Activated CD4-positive, alpha-beta T cell treated with anti-CD3 and anti-CD28 coated beads for 36 hours (primary cell): ENCODE data around the gene ZNF689. TPM values are rescaled to one million over a fixed set of nuclear protein-coding genes. Genes with fewer than 3 reads are reported as not detected.

ENCODE experiments used
- ATAC-seq: fragments of 200-7000 bp; cut with Tn5 transposase; one replicate; pipeline ENCODE4 v1.10.0; 2021; ENCODE audit warnings: mild to moderate bottlenecking, moderate library complexity
- CTCF ChIA-PET: fragments of 350-600 bp; sonication (Branson Sonifier 250); formaldehyde crosslinking; loops from one replicate; lab custom pipeline; 2021; ENCODE audit warnings: antibody characterized with exemption; lab: Charles Lee
- POLR2A ChIA-PET: fragments of 350-600 bp; sonication (Branson Sonifier 250); formaldehyde crosslinking; loops from one replicate; lab custom pipeline; 2021; ENCODE audit warnings: antibody characterized with exemption, inconsistent platforms; lab: Charles Lee
- DNase-seq: peaks from one replicate; pipeline ENCODE4 v3.0.0-alpha.2; 2020
- H3K27ac Mint-ChIP-seq: one replicate; pipeline ENCODE4 v1.8.0; 2021; ENCODE audit warnings: mixed read lengths
- H3K27me3 Mint-ChIP-seq: one replicate; pipeline ENCODE4 v1.8.0; 2021; ENCODE audit warnings: mixed read lengths
- H3K36me3 Mint-ChIP-seq: one replicate; pipeline ENCODE4 v1.8.0; 2021; ENCODE audit warnings: low read depth, mixed read lengths
- H3K4me1 Mint-ChIP-seq: one replicate; pipeline ENCODE4 v1.8.0; 2021; ENCODE audit warnings: mixed read lengths
- H3K4me3 Mint-ChIP-seq: one replicate; pipeline ENCODE4 v1.8.0; 2021; ENCODE audit warnings: mild to moderate bottlenecking, moderate library complexity, mixed read lengths
- H3K9me3 Mint-ChIP-seq: one replicate; pipeline ENCODE4 v1.8.0; 2021; ENCODE audit warnings: low read depth, mixed read lengths
- intact Hi-C, 2 experiments: fragments of 100-400 bp; cut with DNase I in 1 of 2; cut with micrococcal nuclease in 1 of 2; formaldehyde crosslinking; loops; one replicate each; pipeline versions ENCODE4 v1.14.2 to v1.15.1; 2022 to 2024; cut with DNase I, micrococcal nuclease
- total RNA-seq, 2 experiments: library from RNA; stranded (reverse); gene quantifications; one replicate each; pipeline ENCODE4 v1.2.3, GENCODE V29; 2021

The ZNF689 gene
- total RNA-seq, 2 experiments from 2014 or later: 9.0 to 10.7 TPM

DNA sequence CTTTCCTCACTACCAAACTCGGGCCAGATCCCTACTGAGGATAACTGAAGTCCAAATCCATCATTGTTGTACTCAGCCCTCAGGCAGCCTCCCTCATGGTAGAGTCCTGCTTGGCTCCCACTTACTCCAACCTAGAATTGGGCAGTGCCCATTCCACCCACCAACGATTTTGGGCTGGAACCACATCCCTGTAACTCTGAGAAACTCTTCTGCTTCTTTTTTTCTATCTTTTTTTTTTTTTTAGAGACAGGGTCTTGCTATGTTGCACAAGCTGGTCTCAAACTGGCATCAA is 41.8 kb upstream of the ZNF689 start:
- Mint-ChIP-seq H3K27me3 (no peaks in the 10 kb centered on the region), H3K4me1 (peaks cover 31% of the 10 kb centered on the region), H3K36me3 (peaks cover 38% of the 10 kb centered on the region), H3K9me3 (no peaks in the 10 kb centered on the region), H3K27ac (peak overlapping the region; percentile 86), H3K4me3 (peak overlapping the region; percentile 95)
- no peak for ATAC-seq
- ChIA-PET POLR2A (no interaction called here), CTCF (interaction anchor here (0.5 to 1.2 kb wide), 2 partner anchors 42 to 222 kb away, joined by 3 to 5 read pairs; partner anchors contain the start of gene DCTPP1)
- intact Hi-C loops: no loop called here
- DNase-seq: no peak

DNA sequence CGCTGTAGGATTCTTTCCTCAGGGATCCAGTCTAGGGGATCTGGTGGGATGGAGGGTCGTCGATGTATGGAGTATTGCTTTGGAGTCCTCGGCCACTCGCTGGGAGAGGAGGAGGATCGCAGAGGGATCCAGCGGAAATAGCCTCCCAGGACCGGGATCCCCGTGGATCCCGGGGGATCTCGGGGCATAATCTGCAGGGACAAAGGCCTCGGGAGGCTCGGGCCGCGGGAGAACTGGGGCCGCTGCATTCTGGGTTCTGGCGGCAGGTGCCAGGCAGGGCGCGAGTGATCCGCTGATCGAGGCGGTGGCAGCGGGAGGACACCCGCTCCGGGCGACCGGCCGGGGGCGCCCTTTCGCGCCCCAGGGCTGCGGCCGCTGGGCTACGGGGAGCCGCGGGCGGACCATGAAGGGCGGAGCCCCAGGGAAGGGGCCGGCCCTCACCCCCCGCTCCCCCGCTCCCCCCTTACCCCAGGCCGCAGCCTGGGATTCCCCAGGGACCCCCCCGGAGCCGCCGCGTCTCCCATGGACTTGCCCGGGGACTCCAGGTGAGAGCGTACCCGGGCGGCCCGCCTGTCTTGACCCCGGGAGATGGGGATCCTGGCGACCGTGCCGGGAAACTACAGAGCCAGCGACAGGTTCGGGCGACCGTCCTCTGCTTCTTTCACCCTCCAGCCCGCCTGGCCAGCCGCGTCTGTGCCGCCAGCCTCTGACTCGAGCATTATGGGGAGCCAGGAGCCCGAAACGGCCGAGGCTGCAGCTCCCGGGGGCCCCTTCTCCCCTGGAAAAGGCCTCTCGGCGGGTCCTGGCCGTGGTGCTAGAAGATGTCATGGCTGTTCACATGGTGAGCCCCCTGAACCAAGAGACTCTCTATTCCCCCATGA is 41.2 kb upstream of the ZNF689 start:
- intact Hi-C loops: loop anchor here (1.0 to 2.0 kb wide), 5 partner anchors 47 to 807 kb away; partner anchors contain the start of genes ARMC5 (in 1 of the 2), FBXL19 (in 1 of the 2), ZNF646 (in 1 of the 2) and ZNF668 (in 1 of the 2)
- Mint-ChIP-seq H3K27me3 (no peaks in the 10 kb centered on the region), H3K27ac (peak overlapping the region; percentile 97), H3K4me3 (peak overlapping the region; percentile 95), H3K4me1 (peaks cover 26% of the 10 kb centered on the region), H3K9me3 (no peaks in the 10 kb centered on the region), H3K36me3 (peaks cover 36% of the 10 kb centered on the region)
- peak; percentile 68 for ATAC-seq
- POLR2A ChIA-PET: interaction anchor here (0.6 to 1.9 kb wide), 8 partner anchors 8 to 844 kb away, joined by 3 to 15 read pairs (median 4); partner anchors contain the start of genes FBRS, ZNF747 and ZNF764
- CTCF ChIA-PET: interaction anchor here (0.5 to 2.2 kb wide), 16 partner anchors 9 to 470 kb away, joined by 3 to 22 read pairs (median 4); partner anchors contain the start of genes DCTPP1, SEPHS2 and ZNF689
- DNase-seq: peak; percentile 91

DNA sequence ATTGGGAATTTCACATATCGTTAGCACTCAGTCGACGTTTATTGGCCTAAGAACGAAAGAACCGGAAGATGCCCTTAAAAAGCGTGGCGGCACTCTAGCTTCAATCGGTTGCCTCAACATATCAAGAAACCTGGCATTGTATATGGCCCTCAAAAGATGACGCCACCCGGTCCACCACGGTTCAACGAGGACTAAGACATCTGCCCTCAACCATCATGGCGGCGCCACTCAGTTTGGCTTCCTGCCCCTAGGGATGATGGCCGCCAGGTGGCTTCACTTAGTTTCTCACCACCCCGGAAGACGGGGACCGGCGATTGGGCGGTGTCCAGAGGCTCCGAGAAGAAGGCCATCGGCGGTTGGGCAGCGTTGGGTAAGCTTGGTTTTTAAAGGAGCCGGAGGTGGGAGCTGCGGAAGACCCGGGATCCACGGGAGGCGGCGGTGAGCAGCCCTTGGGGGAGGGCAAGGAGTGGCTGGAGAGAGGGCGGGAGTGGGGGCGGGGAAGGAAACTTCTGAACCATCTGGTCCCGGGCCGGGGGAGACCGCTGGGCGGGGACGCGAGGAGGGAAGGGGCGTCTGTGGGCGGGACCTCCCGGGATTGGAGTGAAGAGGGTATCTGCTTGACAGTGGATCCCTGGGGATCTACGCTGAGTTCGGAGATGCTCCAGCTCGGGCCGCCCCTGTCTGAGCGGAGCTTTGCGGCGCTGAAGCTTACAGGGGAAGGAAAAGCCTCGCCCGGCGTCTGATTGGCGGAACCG is 40.4 kb upstream of the ZNF689 start, which contains the start of gene PRR14:
Gene PRR14, plus strand, starts transcription at position 592 of the 755 bp plus-strand sequence. CDS start 686 bp downstream, outside the sequence.
- Mint-ChIP-seq H3K9me3 (no peaks in the 10 kb centered on the region), H3K4me1 (peaks cover 21% of the 10 kb centered on the region), H3K27ac (peak within 1 kb of the TSS; percentile 97), H3K27me3 (no peaks in the 10 kb centered on the region), H3K4me3 (peak within 1 kb of the TSS; percentile 95), H3K36me3 (peaks cover 29% of the 10 kb centered on the region)
- ChIA-PET CTCF (interaction anchor here (0.6 to 2.2 kb wide), 17 partner anchors 9 to 469 kb away, joined by 3 to 22 read pairs (median 4); partner anchors contain the start of genes DCTPP1, SEPHS2 and ZNF689), POLR2A (interaction anchor here (0.6 to 1.9 kb wide), 13 partner anchors 8 to 843 kb away, joined by 3 to 15 read pairs (median 4); partner anchors contain the start of genes DCTPP1, FBRS, ZNF747 and ZNF764)
- peak; percentile 82 for ATAC-seq
- intact Hi-C loops: loop anchor here (1.0 to 2.0 kb wide), 16 partner anchors 8 to 808 kb away; partner anchors contain the start of genes FBRS (in 2 of the 2), ALDOA (in 1 of the 2), ARMC5 (in 1 of the 2) and DCTPP1 (in 1 of the 2)
- DNase-seq: peak; percentile 100

DNA sequence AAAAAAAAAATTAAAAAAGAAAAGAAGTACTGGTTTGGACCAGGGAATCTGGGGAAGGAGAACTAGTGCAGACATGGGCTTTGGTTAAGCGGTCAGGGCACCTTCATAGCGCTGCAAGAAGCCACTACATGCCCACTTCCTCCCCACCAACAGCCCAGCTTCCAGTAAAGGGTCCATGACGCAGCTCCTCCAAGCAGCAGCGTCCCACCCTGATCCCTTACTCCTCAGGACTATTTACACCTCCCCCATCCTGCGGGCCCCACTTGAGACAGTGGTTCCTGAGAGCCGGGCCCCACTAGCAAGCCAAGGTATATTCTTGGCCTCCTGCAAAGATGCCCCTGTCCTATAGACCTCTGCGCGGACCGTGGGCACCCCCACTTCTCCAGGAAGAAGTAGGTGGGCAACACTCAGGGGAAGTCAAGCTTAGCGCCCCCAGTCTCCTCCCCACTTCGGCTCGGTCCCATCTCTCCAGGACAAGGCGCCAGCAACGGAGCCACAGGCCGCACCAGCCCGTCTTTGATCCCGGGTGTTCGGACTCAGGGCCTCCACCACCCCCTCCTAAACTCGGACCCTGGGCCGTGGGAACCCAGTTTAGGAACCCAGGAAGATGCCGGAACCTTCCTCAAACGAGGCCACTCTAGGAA is 39.7 kb upstream of the ZNF689 start:
- intact Hi-C loops: loop anchor here (1.0 to 2.0 kb wide), 16 partner anchors 8 to 809 kb away; partner anchors contain the start of genes FBRS (in 2 of the 2), ALDOA (in 1 of the 2), ARMC5 (in 1 of the 2) and DCTPP1 (in 1 of the 2)
- no peaks in the 10 kb centered on the region for H3K27me3 Mint-ChIP-seq
- ChIA-PET CTCF (interaction anchor here (0.6 to 2.2 kb wide), 15 partner anchors 8 to 220 kb away, joined by 3 to 22 read pairs (median 4); partner anchors contain the start of genes DCTPP1 and ZNF689), POLR2A (interaction anchor here (0.5 to 1.9 kb wide), 11 partner anchors 9 to 842 kb away, joined by 3 to 15 read pairs (median 4); partner anchors contain the start of genes DCTPP1, FBRS and ZNF747)
- ATAC-seq (no peak), DNase-seq (peak; percentile 54)
- H3K4me3 Mint-ChIP-seq: peak overlapping the region; percentile 95
- peaks cover 23% of the 10 kb centered on the region for H3K36me3 Mint-ChIP-seq
- H3K4me1 Mint-ChIP-seq: peaks cover 21% of the 10 kb centered on the region
- H3K27ac Mint-ChIP-seq: peak overlapping the region; percentile 97
- H3K9me3 Mint-ChIP-seq: no peaks in the 10 kb centered on the region

DNA sequence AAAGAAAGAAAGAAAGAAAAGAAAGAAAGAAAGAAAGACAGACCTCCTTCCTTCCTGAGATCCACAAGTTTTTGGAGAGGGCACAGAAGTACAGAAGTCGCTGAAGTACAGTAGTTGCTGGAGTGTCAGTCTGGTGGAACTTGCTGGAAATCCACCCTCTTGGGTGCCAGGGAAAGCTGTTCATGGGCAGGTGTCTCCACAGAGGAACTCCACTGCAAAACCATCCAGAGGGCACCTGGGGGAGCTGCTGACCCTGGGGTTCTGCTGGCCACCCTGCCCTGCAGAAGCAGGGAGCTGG is 37.0 kb upstream of the ZNF689 start:
- no peaks in the 10 kb centered on the region for H3K27me3 Mint-ChIP-seq

DNA sequence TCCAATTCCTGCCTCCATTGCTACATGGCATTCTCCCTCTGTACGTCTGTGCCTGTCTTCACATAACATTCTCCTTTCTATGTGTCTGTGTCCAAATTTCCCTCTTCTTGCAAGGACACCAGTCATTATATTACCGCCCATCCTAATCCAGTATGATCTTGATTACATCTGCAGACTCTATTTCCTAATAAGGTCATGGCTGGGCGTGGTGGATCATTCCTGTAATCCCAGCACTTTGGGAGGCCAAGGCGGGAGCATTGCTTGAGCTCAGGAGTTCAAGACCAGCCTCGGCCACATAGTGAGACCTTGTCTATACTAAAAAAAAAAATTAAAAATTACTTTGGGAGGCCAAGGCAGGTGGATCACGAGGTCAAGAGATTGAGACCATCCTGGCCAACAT is 35.5 kb upstream of the ZNF689 start:
- Mint-ChIP-seq H3K27me3 (no peaks in the 10 kb centered on the region), H3K9me3 (no peaks in the 10 kb centered on the region), H3K4me1 (peaks cover 5% of the 10 kb centered on the region), H3K36me3 (no peaks in the 10 kb centered on the region), H3K4me3 (no peak overlapping the region), H3K27ac (no peak overlapping the region)
- ChIA-PET CTCF (interaction anchor here (0.7 kb wide), 2 partner anchors 47 to 204 kb away, joined by 3 read pairs; no protein-coding TSS in a partner anchor), POLR2A (interaction anchor here (0.6 kb wide), 1 partner anchor 897 kb away, joined by 3 read pairs; no protein-coding TSS in a partner anchor)
- intact Hi-C loops: no loop called here
- DNase-seq (no peak), ATAC-seq (no peak)

More for the DNA sequence above, 37.0 kb upstream of the ZNF689 start:
- ATAC-seq: no peak
- DNase-seq: no peak
- peaks cover 10% of the 10 kb centered on the region for H3K4me1 Mint-ChIP-seq
- no peak overlapping the region for H3K4me3 Mint-ChIP-seq
- peaks cover 8% of the 10 kb centered on the region for H3K36me3 Mint-ChIP-seq
- intact Hi-C loops: no loop called here
- no peaks in the 10 kb centered on the region for H3K9me3 Mint-ChIP-seq
- ChIA-PET POLR2A (no interaction called here), CTCF (interaction anchor here (0.7 kb wide), 1 partner anchor 507 kb away, joined by 4 read pairs; no protein-coding TSS in a partner anchor)
- H3K27ac Mint-ChIP-seq: no peak overlapping the region

DNA sequence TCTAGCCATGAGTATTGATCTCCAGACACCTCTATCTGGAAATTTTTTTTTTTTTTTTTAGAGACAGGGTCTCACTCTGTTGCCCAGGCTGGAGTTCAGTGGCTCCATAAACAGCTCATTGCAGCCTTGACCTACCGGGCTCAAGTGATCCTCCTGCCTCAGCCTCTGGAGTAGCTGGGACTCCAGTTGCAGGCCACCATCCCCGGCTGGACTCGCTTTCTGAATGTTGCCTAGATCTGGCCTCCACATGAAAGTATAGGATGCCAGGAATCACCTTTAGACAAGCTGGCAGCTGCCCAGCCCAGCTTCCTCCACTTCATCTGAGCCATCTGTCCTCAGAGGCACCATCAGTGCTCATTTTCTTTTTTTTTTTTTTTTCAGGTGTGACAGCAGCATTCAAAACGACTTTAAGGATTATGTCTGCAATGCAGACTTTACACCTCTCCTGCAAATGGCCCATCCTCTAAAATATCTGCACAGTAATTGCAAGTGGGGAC is 34.2 kb upstream of the ZNF689 start:
- no peaks in the 10 kb centered on the region for H3K36me3 Mint-ChIP-seq
- no peaks in the 10 kb centered on the region for H3K4me1 Mint-ChIP-seq
- intact Hi-C loops: no loop called here
- no peaks in the 10 kb centered on the region for H3K9me3 Mint-ChIP-seq
- CTCF ChIA-PET: interaction anchor here (0.6 to 1.2 kb wide), 3 partner anchors 16 to 50 kb away, joined by 3 to 4 read pairs (median 3); no protein-coding TSS in a partner anchor
- no peak for ATAC-seq
- POLR2A ChIA-PET: no interaction called here
- no peak for DNase-seq
- H3K27ac Mint-ChIP-seq: no peak overlapping the region
- H3K27me3 Mint-ChIP-seq: no peaks in the 10 kb centered on the region
- no peak overlapping the region for H3K4me3 Mint-ChIP-seq

DNA sequence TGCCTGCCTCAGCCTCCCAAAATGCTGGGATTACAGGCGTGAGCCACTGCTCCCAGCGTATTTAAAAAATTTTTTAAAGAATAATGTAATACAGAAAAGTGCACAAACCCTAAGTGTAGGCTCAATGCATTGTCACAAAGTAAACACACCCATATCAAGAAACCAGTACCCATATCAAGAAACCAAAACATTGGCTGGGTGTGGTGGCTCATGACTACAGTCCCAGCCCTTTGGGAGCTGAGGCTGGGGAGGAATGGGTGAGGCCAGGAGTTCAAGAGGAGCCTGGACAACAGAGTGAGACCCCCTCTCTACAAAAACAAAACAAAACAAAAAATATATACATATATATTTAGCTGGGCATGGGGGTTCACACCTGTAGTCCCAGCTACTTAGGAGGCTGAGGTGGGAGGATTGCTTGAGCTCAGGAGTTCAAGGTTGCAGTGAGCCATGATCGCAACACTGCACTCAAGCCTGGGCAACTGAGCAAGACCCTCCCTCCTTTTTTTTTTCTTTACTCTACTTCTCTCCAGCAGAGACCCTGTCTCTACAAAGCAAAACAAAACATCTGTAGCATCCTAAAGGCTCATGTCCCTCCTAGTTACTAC is 31.3 kb upstream of the ZNF689 start:
- DNase-seq: no peak
- intact Hi-C loops: no loop called here
- H3K27ac Mint-ChIP-seq: no peak overlapping the region
- no peak for ATAC-seq
- H3K27me3 Mint-ChIP-seq: no peaks in the 10 kb centered on the region
- no peaks in the 10 kb centered on the region for H3K9me3 Mint-ChIP-seq
- H3K4me1 Mint-ChIP-seq: no peaks in the 10 kb centered on the region
- POLR2A ChIA-PET: interaction anchor here (0.6 to 0.9 kb wide), 2 partner anchors 31 to 87 kb away, joined by 3 to 4 read pairs; partner anchors contain the start of gene ZNF689
- H3K4me3 Mint-ChIP-seq: no peak overlapping the region
- H3K36me3 Mint-ChIP-seq: no peaks in the 10 kb centered on the region
- CTCF ChIA-PET: interaction anchor here (0.8 to 1.6 kb wide), 2 partner anchors 9 to 13 kb away, joined by 3 to 5 read pairs; partner anchors contain the start of gene PRR14

DNA sequence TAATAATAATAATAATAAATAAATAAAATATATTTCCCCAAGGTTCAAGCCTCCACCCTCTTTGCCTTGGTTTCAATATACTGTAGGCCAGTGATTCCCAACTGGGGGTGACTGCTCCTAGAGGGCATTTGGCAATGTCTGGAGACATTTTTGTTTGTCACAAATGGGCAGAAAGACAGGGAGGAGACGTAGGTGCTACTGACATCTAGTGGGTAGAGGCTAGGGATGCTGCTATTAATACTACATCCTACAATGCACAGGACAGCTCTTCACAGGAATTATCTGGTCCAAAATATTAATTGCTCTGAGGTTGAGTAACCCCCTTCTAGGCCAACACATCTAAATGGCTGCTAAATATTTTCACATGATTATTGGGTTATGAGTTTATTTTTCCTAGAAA is 27.8 kb upstream of the ZNF689 start:
- DNase-seq (peak; percentile 38), ATAC-seq (no peak)
- Mint-ChIP-seq H3K27ac (no peak overlapping the region), H3K36me3 (peaks cover 3% of the 10 kb centered on the region), H3K4me1 (peaks cover 11% of the 10 kb centered on the region), H3K9me3 (no peaks in the 10 kb centered on the region), H3K4me3 (no peak overlapping the region), H3K27me3 (no peaks in the 10 kb centered on the region)
- ChIA-PET CTCF (interaction anchor here (0.6 to 2.2 kb wide), 5 partner anchors 9 to 209 kb away, joined by 3 to 5 read pairs (median 4); partner anchors contain the start of genes PRR14 and ZNF747), POLR2A (interaction anchor here (0.6 kb wide), 2 partner anchors 52 to 572 kb away, joined by 3 to 9 read pairs; partner anchors contain the start of genes ALDOA and ZNF785)
- intact Hi-C loops: no loop called here
